Trophoblast cell (in vitro differentiated cells and primary cell): ENCODE results near the gene CFAP100.

Experiments
- DNase-seq, 2 donors: peaks; one replicate each; pipeline ENCODE4 v3.0.0-alpha.2; 2016
- H2AFZ ChIP-seq: 2 replicates; pipeline ENCODE4 v1.6.1; 2013; ENCODE audit warnings: low read length, moderate library complexity, mild to moderate bottlenecking; ENCODE audit not compliant: insufficient read depth, poor library complexity
- H2AK5ac ChIP-seq: 2 replicates; pipeline ENCODE4 v1.6.1; 2013; ENCODE audit warnings: mild to moderate bottlenecking, low read length
- H2BK120ac ChIP-seq: 2 replicates; pipeline ENCODE4 v1.6.1; 2013; ENCODE audit warnings: low read length, mild to moderate bottlenecking, moderate library complexity; ENCODE audit not compliant: insufficient read depth, poor library complexity
- H2BK12ac ChIP-seq: 2 replicates; pipeline ENCODE4 v1.6.1; 2013; ENCODE audit warnings: mild to moderate bottlenecking, low read length, moderate library complexity
- H2BK5ac ChIP-seq: 2 replicates; pipeline ENCODE4 v1.6.1; 2013; ENCODE audit warnings: low read length, low read depth, moderate library complexity, mild to moderate bottlenecking; ENCODE audit not compliant: poor library complexity
- H3K14ac ChIP-seq: 2 replicates; pipeline ENCODE4 v1.6.1; 2013; ENCODE audit warnings: mild to moderate bottlenecking, low read length
- H3K18ac ChIP-seq: 2 replicates; pipeline ENCODE4 v1.6.1; 2013; ENCODE audit warnings: mild to moderate bottlenecking, low read length
- H3K23ac ChIP-seq: 2 replicates; pipeline ENCODE4 v1.6.1; 2013; ENCODE audit warnings: low read length
- H3K27ac ChIP-seq: 2 replicates; pipeline ENCODE4 v1.5.1; 2013; ENCODE audit warnings: low read depth, mild to moderate bottlenecking, inconsistent platforms, low read length, moderate library complexity
- H3K27me3 ChIP-seq: 2 replicates; pipeline ENCODE4 v1.6.1; 2013; ENCODE audit warnings: inconsistent platforms, mild to moderate bottlenecking, low read length, moderate library complexity; ENCODE audit not compliant: insufficient read depth
- H3K36me3 ChIP-seq, 2 experiments: 1 replicate in 1 of 2; 2 replicates in 1 of 2; pipeline ENCODE4 v1.6.1; 2013; ENCODE audit warnings: low read length in 2 of 2, mild to moderate bottlenecking in 2 of 2, moderate library complexity in 1 of 2; ENCODE audit not compliant: insufficient read depth in 2 of 2, control insufficient read depth in 1 of 2
- H3K4ac ChIP-seq: 2 replicates; pipeline ENCODE4 v1.6.1; 2013; ENCODE audit warnings: low read depth, mild to moderate bottlenecking, low read length, moderate library complexity
- H3K4me1 ChIP-seq, 2 experiments: 1 replicate in 1 of 2; 2 replicates in 1 of 2; pipeline ENCODE4 v1.6.1; 2013; ENCODE audit warnings: low read length in 2 of 2, mild to moderate bottlenecking in 2 of 2, moderate library complexity in 1 of 2; ENCODE audit not compliant: insufficient read depth in 2 of 2, control insufficient read depth in 1 of 2
- H3K4me2 ChIP-seq: 2 replicates; pipeline ENCODE4 v1.6.1; 2013; ENCODE audit warnings: inconsistent platforms, mild to moderate bottlenecking, low read length, moderate library complexity
- H3K4me3 ChIP-seq: 2 replicates; pipeline ENCODE4 v1.5.1; 2013; ENCODE audit warnings: mild to moderate bottlenecking, low read depth, low read length, inconsistent platforms
- H3K79me1 ChIP-seq: one replicate; pipeline ENCODE4 v1.6.1; 2013; ENCODE audit warnings: low read length
- H3K79me2 ChIP-seq: 2 replicates; pipeline ENCODE4 v1.6.1; 2013; ENCODE audit warnings: low read length, mild to moderate bottlenecking; ENCODE audit not compliant: control insufficient read depth, insufficient read depth, poor library complexity
- H3K9ac ChIP-seq: 2 replicates; pipeline ENCODE4 v1.6.1; 2013; ENCODE audit warnings: mild to moderate bottlenecking, low read length
- H3K9me3 ChIP-seq: 2 replicates; pipeline ENCODE4 v1.6.1; 2013; ENCODE audit warnings: low read depth, mild to moderate bottlenecking, control low read depth, inconsistent platforms, low read length; ENCODE audit not compliant: insufficient read depth
- H4K12ac ChIP-seq: 2 replicates; pipeline ENCODE4 v1.6.1; 2013; ENCODE audit warnings: low read depth, mild to moderate bottlenecking, low read length, moderate library complexity
- H4K8ac ChIP-seq: 2 replicates; pipeline ENCODE4 v1.6.1; 2013; ENCODE audit warnings: low read depth, mild to moderate bottlenecking, low read length, moderate library complexity
- H4K91ac ChIP-seq: one replicate; pipeline ENCODE4 v1.6.1; 2013; ENCODE audit warnings: low read depth, mild to moderate bottlenecking, low read length, moderate library complexity
- WGBS: extraction: QIAGEN DNeasy Blood & Tissue Kit; methylation state at CpG from one replicate; pipeline ENCODE4 v1.1.7; 2013; ENCODE audit warnings: missing lambda C conversion rate; ENCODE audit not compliant: insufficient read length, insufficient coverage; ENCODE audit errors: extremely low coverage; 5-methylcytosine and 5-hydroxymethylcytosine counted together

The CFAP100 gene

DNA sequence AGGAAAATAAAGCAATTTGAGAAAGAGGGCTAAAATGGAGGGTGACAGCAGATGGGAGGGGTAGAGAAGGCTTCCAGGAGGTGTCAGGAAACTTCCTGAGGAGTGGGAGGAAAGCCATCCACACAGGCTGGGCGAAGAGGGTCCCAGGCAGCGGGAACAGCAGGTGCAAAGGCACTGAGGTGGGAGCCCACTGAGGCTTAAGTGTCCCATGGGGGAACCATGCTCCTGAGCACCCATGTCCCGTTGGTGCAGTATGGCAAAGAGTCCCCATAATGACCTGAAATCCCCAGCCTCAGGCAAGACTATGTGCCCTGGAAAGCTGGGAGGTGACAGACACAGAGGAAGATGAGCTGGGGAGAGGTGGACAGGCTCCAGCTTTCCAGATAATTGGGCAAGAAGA lies 30.0 kb downstream of the CFAP100 start:
- Histone ChIP-seq H2BK12ac (no peak overlapping the region), H3K4me3 (no peak overlapping the region), H4K8ac (no peak overlapping the region), H3K4ac (no peak overlapping the region), H3K27ac (no peak overlapping the region), H3K9me3 (peaks cover 5% of the 10 kb centered on the region), H3K36me3 (no peaks in the 10 kb centered on the region), H4K12ac (no peak overlapping the region), H3K79me2 (no peaks in the 10 kb centered on the region), H3K23ac (no peak overlapping the region), H2AK5ac (no peak overlapping the region), H2BK120ac (no peak overlapping the region), H3K4me1 (peaks cover 2 to 5% of the 10 kb centered on the region in 2 experiments), H3K18ac (no peak overlapping the region), H3K9ac (no peak overlapping the region), H4K91ac (no peak overlapping the region), H3K14ac (no peak overlapping the region), H3K79me1 (no peaks in the 10 kb centered on the region), H3K27me3 (no peaks in the 10 kb centered on the region), H3K4me2 (no peak overlapping the region), H2BK5ac (no peak overlapping the region), H2AFZ (no peak overlapping the region)
- DNase-seq = no peak
- WGBS = no CpG with 5 or more reads among the region's 3 CpGs

DNA sequence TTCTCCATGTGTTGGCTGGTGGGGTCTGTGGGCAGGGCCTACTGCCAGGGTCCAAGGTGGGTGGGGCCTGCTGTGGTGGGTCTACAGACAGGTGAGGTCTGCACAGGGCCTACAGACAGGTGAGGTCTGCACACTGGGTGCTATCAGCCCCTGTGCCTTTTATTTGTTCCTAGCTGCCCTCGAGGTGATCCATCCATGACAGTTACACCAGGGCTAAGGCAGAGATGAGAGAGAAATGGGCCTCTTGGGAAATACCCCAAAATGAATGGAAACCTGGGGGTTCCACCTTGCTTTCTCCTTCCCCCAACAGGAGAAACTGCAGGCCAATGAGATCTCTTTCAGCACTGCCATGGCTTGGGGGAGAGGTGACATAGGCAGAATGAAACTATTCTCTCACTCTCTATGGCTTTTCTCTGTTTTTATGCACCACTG lies 36.4 kb downstream of the CFAP100 start:
- H3K9ac ChIP-seq = no peak overlapping the region
- no peak overlapping the region for H4K12ac ChIP-seq
- no peak overlapping the region for H3K4me3 ChIP-seq
- H3K79me1 ChIP-seq = no peaks in the 10 kb centered on the region
- H3K4me1 ChIP-seq = no peaks in the 10 kb centered on the region
- no peak overlapping the region for H3K14ac ChIP-seq
- no peak overlapping the region for H2BK12ac ChIP-seq
- H3K18ac ChIP-seq = no peak overlapping the region
- no peak overlapping the region for H2AFZ ChIP-seq
- no peak overlapping the region for H3K4ac ChIP-seq
- peaks cover 1% of the 10 kb centered on the region for H3K9me3 ChIP-seq
- no peak overlapping the region for H3K4me2 ChIP-seq
- H3K27ac ChIP-seq = no peak overlapping the region
- H3K27me3 ChIP-seq = no peaks in the 10 kb centered on the region
- H3K79me2 ChIP-seq = no peaks in the 10 kb centered on the region
- H3K23ac ChIP-seq = no peak overlapping the region
- DNase-seq = no peak
- no peak overlapping the region for H2BK5ac ChIP-seq
- WGBS = no CpG with 5 or more reads among the region's 1 CpG
- no peak overlapping the region for H2BK120ac ChIP-seq
- H4K8ac ChIP-seq = no peak overlapping the region
- no peak overlapping the region for H2AK5ac ChIP-seq
- H4K91ac ChIP-seq = no peak overlapping the region
- peaks cover 2 to 4% of the 10 kb centered on the region in 2 experiments for H3K36me3 ChIP-seq

DNA sequence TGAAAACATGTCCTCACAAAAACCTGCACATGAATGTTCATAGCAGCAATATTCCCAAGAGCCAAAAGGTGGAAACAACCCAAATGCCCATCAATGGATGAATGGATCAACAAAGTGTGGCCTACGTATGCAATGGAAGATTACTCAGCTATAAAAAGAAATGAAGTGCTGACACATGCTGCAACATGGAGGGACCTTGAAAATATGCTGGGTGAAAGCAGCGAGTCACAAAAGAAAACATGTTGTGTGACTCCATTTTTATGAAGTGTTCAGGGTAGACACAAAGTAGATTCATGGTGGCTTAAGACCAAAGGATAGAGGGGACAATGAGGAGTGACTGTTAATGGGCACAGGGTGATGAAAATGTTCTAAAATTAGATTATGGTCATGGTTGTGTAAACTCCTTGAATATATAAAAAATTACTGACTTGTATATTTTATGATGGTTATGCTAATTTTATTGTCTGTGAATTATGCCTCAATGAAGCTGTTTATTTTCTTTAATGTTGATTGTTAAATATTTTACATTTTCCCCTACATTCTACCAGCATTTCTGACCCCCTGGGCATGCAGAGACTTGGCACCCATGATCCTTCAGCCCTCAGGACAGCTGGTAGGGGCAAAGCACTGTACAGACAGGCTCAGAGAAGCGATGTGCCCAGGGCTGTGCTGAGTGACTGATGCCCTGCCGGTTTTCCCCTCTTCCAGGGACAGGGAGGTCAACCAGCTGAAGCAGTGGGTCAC lies 37.8 kb downstream of the CFAP100 start:
- Histone ChIP-seq H4K91ac (no peak overlapping the region), H3K9me3 (no peaks in the 10 kb centered on the region), H2BK12ac (no peak overlapping the region), H3K36me3 (peaks cover 4% of the 10 kb centered on the region in 2 experiments), H2BK5ac (no peak overlapping the region), H3K23ac (no peak overlapping the region), H2AK5ac (no peak overlapping the region), H3K27me3 (no peaks in the 10 kb centered on the region), H3K79me2 (no peaks in the 10 kb centered on the region), H2AFZ (no peak overlapping the region), H3K4me2 (no peak overlapping the region), H3K4me1 (no peaks in the 10 kb centered on the region), H3K4ac (no peak overlapping the region), H4K12ac (no peak overlapping the region), H3K9ac (no peak overlapping the region), H3K14ac (no peak overlapping the region), H4K8ac (no peak overlapping the region), H3K18ac (no peak overlapping the region), H3K4me3 (no peak overlapping the region), H3K79me1 (no peaks in the 10 kb centered on the region), H2BK120ac (no peak overlapping the region), H3K27ac (no peak overlapping the region)
- no CpG with 5 or more reads among the region's 4 CpGs for WGBS
- no peak for DNase-seq

GRCh38 chr3:126433105-126433430 lies 38.4 kb downstream of the CFAP100 start:
- Histone ChIP-seq H3K4me3 (no peak overlapping the region), H3K9ac (no peak overlapping the region), H3K4me1 (no peaks in the 10 kb centered on the region), H3K9me3 (no peaks in the 10 kb centered on the region), H3K27me3 (no peaks in the 10 kb centered on the region), H3K4me2 (no peak overlapping the region), H3K4ac (no peak overlapping the region), H4K12ac (no peak overlapping the region), H3K36me3 (peaks cover 5 to 6% of the 10 kb centered on the region in 2 experiments), H2BK12ac (no peak overlapping the region), H3K23ac (no peak overlapping the region), H2AK5ac (no peak overlapping the region), H2BK5ac (no peak overlapping the region), H3K79me2 (no peaks in the 10 kb centered on the region), H3K18ac (no peak overlapping the region), H2BK120ac (no peak overlapping the region), H2AFZ (no peak overlapping the region), H3K14ac (no peak overlapping the region), H4K91ac (no peak overlapping the region), H3K79me1 (no peaks in the 10 kb centered on the region), H4K8ac (no peak overlapping the region), H3K27ac (no peak overlapping the region)
- no peak for DNase-seq
- no CpG with 5 or more reads among the region's 6 CpGs for WGBS
